Measurements from ENCODE around the gene FAM32A.

DNA sequence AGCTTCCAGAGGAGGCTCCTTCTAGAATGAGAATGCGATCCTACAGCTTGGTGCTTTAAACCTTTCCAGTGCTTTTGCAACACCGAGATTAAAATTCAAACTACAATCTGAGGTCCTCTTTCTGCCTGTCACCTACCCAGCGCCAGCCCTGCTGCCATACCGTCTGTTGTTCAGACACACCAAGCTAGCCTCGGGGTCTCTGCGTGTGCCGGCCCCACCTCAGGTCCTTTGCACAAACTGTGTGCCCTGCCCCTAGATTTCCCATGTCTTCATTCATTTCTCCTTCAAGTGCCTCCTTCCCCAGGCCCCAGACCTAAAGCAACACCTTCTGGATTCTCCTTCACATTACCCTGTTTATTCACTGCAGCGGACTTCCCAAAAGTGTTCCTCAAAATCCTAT is 30.7 kb upstream of the FAM32A start:
- TF ChIP-seq, protein P1, sequence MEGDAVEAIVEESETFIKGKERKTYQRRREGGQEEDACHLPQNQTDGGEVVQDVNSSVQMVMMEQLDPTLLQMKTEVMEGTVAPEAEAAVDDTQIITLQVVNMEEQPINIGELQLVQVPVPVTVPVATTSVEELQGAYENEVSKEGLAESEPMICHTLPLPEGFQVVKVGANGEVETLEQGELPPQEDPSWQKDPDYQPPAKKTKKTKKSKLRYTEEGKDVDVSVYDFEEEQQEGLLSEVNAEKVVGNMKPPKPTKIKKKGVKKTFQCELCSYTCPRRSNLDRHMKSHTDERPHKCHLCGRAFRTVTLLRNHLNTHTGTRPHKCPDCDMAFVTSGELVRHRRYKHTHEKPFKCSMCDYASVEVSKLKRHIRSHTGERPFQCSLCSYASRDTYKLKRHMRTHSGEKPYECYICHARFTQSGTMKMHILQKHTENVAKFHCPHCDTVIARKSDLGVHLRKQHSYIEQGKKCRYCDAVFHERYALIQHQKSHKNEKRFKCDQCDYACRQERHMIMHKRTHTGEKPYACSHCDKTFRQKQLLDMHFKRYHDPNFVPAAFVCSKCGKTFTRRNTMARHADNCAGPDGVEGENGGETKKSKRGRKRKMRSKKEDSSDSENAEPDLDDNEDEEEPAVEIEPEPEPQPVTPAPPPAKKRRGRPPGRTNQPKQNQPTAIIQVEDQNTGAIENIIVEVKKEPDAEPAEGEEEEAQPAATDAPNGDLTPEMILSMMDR (IDR thresholded peaks at IDR 0.05): no peak
- no peak for TF ChIP-seq POLR2A (IDR thresholded peaks at IDR 0.05)

All from testis (tissue), 2 donors.